Right atrium auricular region (tissue), 2 donors: ENCODE data around the gene PGLYRP2. TPM values are rescaled to one million over a fixed set of nuclear protein-coding genes. Genes with fewer than 3 reads are reported as not detected.

Source experiments
- DNase-seq: peaks from one replicate; pipeline ENCODE4 v3.0.0-alpha.2; 2019; ENCODE audit warnings: low spot score
- H3K27ac ChIP-seq, 2 donors: fragments of 200-600 bp; sonication (generic); 1 replicate in 1 of 2; 2 replicates in 1 of 2; pipeline ENCODE4 v1.5.1; 2016 to 2019
- H3K27me3 ChIP-seq, 2 donors: fragments of 200-600 bp; sonication (generic); one replicate each; pipeline versions ENCODE4 v1.5.1 to v1.6.0; 2017 to 2019
- H3K36me3 ChIP-seq: fragments of 200-600 bp; sonication (generic); one replicate; pipeline ENCODE4 v1.5.1; 2016
- H3K4me1 ChIP-seq, 2 donors: fragments of 200-600 bp; sonication (generic); one replicate each; pipeline versions ENCODE4 v1.5.1 to v1.6.0; 2017 to 2019
- H3K4me3 ChIP-seq, 2 donors: fragments of 200-600 bp; sonication (generic); 1 replicate in 1 of 2; 2 replicates in 1 of 2; pipeline ENCODE4 v1.5.1; 2017 to 2019; ENCODE audit warnings: mild to moderate bottlenecking in 1 of 2, moderate library complexity in 1 of 2
- H3K9me3 ChIP-seq, 2 donors: fragments of 200-600 bp; sonication (generic); one replicate each; pipeline ENCODE4 v1.5.1; 2019
- total RNA-seq, 2 donors: library from RNA; depleted of rRNA; stranded (reverse); fragments of >200 nt; gene quantifications; one replicate each; pipeline ENCODE4 v1.1.0, GENCODE V29; 2016
- TF ChIP-seq, protein P1 (sequence below), 2 donors: fragments of 200-600 bp; sonication (generic); IDR thresholded peaks; one replicate each; pipeline ENCODE4 v1.5.1; 2019; ENCODE audit warnings: antibody characterized with exemption in 2 of 2

Gene PGLYRP2
- total RNA-seq, 2 donors from 2014 or later = not detected

DNA sequence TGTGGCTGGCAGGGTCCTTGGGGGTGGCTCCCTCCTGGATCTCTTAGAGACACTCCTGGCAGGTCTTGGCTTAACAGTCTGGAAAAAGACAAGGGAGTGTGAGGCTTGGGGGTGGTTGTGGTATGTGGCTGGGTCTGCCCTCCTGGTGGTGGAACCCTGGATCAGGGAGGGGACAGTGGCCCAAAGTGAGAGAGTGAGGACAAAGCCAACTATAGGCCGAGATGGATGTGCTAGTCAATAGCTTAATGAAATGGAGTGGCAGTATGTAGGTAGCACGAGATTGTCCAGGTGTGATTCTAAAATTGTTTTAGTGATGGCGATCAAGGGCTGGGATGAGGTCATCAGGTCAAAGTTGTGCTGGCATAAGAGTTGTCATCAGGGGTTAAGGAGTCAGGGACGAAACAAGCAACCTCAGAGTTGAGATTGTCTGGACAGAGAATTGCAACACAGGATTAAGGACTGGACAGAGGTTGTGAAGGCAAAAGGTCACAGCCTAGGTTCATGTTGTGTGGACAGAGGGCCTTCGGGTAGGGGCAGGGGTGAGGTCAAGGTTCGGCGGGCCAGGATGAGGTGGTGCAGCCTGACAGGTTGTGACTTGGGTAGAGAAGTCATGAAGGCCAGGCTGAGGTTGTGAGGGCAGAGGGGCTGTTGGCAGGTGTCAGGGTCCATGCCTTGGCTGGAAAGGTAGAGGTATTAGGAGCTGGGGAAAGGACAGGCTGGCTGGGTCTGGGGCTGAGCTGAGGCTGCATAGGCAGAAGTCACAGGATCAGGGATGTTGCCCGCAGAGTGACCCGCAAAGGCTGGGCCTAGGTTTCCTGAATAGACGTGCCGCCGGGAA lies 10.4 kb downstream of the PGLYRP2 start:
- Histone ChIP-seq H3K36me3 (no peaks in the 10 kb centered on the region), H3K27ac (no peak overlapping the region), H3K27me3 (peaks cover 3 to 5% of the 10 kb centered on the region in 2 donors), H3K4me1 (peaks cover 0 to 9% of the 10 kb centered on the region in 2 donors), H3K4me3 (no peak overlapping the region), H3K9me3 (peaks cover 0 to 8% of the 10 kb centered on the region in 2 donors)
- TF ChIP-seq, protein P1, sequence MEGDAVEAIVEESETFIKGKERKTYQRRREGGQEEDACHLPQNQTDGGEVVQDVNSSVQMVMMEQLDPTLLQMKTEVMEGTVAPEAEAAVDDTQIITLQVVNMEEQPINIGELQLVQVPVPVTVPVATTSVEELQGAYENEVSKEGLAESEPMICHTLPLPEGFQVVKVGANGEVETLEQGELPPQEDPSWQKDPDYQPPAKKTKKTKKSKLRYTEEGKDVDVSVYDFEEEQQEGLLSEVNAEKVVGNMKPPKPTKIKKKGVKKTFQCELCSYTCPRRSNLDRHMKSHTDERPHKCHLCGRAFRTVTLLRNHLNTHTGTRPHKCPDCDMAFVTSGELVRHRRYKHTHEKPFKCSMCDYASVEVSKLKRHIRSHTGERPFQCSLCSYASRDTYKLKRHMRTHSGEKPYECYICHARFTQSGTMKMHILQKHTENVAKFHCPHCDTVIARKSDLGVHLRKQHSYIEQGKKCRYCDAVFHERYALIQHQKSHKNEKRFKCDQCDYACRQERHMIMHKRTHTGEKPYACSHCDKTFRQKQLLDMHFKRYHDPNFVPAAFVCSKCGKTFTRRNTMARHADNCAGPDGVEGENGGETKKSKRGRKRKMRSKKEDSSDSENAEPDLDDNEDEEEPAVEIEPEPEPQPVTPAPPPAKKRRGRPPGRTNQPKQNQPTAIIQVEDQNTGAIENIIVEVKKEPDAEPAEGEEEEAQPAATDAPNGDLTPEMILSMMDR (IDR thresholded peaks at IDR 0.05) = no peak
- no peak for DNase-seq

DNA sequence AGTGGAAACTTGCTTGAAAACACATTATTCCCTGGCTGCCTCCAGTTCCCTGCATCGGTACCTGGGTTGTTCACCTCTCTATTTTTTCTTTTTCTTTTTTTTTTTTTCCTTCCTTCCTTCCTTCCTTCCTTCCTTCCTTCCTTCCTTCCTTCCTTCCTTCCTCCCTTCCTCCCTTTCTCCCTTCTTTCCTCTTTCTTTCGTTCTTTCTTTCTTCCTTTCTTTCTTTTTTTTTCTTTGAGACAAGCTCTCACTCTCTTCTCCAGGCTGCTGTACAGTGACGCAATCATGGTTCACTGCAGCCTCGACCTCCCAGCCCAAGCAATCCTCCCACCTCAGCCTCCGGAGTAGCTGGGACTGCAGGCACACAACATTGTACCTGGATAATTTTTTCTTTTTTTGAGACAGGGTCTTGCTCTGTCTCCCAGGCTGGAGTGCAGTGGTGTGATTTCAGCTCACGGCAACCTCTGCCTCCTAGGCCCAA lies 11.5 kb downstream of the PGLYRP2 start:
- Histone ChIP-seq H3K4me1 (peaks cover 0 to 9% of the 10 kb centered on the region in 2 donors), H3K4me3 (no peak overlapping the region), H3K9me3 (peaks cover 0 to 5% of the 10 kb centered on the region in 2 donors), H3K27me3 (peaks cover 3 to 5% of the 10 kb centered on the region in 2 donors), H3K36me3 (no peaks in the 10 kb centered on the region), H3K27ac (no peak overlapping the region)
- no peak for DNase-seq
- TF ChIP-seq, protein P1 (IDR thresholded peaks at IDR 0.05) = no peak

DNA sequence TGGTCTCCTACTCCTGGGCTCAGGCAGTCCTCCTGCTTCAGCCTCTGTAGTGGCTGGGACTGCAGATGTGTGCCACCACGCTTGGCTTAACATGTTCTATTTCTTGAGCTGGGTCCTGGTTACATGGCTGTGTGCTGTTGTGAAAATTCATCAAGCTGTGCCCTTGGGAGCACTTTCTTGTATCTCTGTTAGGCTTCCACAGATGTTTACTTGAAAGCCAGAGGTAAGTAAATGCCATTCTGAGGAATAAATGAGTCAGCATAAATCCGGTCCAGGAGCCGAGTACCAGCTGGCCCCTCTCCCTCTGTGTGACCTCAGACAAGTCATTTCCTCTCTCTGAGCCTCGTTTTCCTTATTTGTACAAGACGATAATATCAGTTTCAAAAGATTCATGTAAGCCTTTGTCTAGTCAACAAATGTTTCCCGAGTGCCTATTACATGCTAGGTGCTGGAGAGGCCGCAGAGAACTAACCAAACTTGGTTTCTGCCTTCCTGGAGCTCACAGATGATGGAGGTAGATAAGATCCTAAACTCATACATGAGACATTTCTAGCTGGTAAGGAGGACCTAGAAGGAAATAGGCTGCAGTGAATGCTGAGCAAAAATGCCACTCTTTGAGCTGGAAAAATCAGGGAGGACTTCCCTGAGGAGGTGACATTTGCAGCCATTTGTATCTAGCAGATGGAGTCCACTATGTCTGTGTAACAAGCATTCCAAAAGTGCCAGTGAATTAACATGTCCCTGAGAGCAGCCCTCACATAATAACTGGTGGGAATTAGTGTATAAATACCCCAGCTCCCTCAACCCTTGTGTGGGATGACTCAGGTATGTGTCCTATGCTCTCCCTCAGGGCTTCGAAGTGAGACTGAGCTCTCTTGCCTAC lies 12.2 kb downstream of the PGLYRP2 start:
- DNase-seq = no peak
- Histone ChIP-seq H3K36me3 (no peaks in the 10 kb centered on the region), H3K27me3 (peaks cover 3 to 5% of the 10 kb centered on the region in 2 donors), H3K27ac (no peak overlapping the region), H3K9me3 (no peaks in the 10 kb centered on the region), H3K4me1 (peaks cover 0 to 9% of the 10 kb centered on the region in 2 donors), H3K4me3 (no peak overlapping the region)
- TF ChIP-seq, protein P1 (IDR thresholded peaks at IDR 0.05) = no peak

DNA sequence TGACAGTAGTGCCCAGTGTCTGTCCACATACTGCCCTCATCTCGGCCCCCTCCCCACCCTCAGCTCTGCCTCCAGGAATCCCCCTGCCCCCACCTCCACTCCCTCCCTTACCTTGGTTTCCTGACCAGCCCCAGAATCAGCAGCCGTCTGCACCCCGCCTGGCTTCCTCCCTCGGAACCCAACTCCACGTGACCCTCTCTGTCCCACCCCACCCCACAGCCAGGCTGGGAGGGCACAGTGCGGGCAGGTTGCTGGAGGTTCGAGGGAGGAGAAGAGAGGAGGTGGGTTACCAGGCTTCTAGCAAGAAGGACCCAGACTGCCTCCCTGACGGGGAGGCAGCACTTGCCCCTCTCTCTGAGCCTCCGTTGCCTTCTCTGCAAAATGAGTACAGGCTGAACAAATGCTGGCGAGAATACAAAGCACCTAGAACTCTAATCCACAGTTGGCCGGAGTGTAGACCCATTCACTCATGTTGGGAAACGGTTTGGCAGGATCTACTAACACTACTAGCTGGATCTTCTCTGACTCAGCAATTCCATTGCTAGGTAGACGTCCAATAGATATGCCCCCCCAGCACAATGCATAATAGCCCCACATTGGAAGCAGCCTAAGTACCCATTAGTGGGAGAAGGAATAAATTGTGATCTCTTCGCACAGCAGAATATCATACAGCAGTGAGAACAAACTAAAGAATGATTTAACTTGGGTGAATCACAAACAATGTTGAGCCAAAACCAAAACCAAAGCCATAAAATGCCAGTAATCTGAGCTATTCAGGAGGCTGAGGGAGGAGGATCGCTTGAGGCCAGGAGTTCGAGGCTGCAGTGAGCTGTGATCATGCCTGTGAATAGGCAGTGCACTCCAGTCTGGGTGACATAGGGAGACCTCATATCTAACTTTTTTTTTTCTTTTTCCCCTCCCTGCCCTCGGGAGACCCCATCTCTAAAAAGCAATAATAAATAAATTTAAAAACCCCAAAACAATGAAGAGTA lies 14.6 kb downstream of the PGLYRP2 start, which contains the start of gene RASAL3:
Gene RASAL3 (minus strand): TSS at position 151 of the 992 bp plus-strand sequence. CDS start 186 bp downstream, outside the sequence.
- no peaks in the 10 kb centered on the region for H3K36me3 ChIP-seq
- H3K4me3 ChIP-seq = peak within 1 kb of the TSS; percentile 21 to 43
- DNase-seq = no peak
- no peaks in the 10 kb centered on the region for H3K9me3 ChIP-seq
- peaks cover 3 to 5% of the 10 kb centered on the region in 2 donors for H3K27me3 ChIP-seq
- TF ChIP-seq, protein P1 (IDR thresholded peaks at IDR 0.05) = no peak
- H3K4me1 ChIP-seq = peaks cover 0 to 6% of the 10 kb centered on the region in 2 donors
- no peak within 1 kb of the TSS for H3K27ac ChIP-seq
